Muscle layer of duodenum (tissue), 2 donors: ENCODE results near the gene BFSP2.

Source experiments
- H3K27ac ChIP-seq: one replicate; pipeline ENCODE4 v1.7.0; 2013; ENCODE audit warnings: mild to moderate bottlenecking, low read length
- H3K27me3 ChIP-seq: one replicate; pipeline ENCODE4 v1.7.0; 2013; ENCODE audit warnings: low read depth, mild to moderate bottlenecking, control low read depth, low read length
- H3K36me3 ChIP-seq, 2 donors: one replicate each; pipeline ENCODE4 v1.7.0; 2013; ENCODE audit warnings: low read length in 2 of 2, control low read depth in 1 of 2, mild to moderate bottlenecking in 1 of 2; ENCODE audit not compliant: insufficient read depth in 2 of 2, control insufficient read depth in 1 of 2
- H3K4me1 ChIP-seq, 2 donors: one replicate each; pipeline ENCODE4 v1.7.0; 2013; ENCODE audit warnings: low read length in 2 of 2, mild to moderate bottlenecking in 2 of 2, control low read depth in 1 of 2, moderate library complexity in 1 of 2; ENCODE audit not compliant: insufficient read depth in 2 of 2, control insufficient read depth in 1 of 2
- H3K4me3 ChIP-seq, 2 donors: one replicate each; pipeline ENCODE4 v1.7.0; 2013; ENCODE audit warnings: low read length in 2 of 2, low read depth in 1 of 2, mild to moderate bottlenecking in 1 of 2
- H3K9me3 ChIP-seq, 2 donors: one replicate each; pipeline ENCODE4 v1.7.0; 2013; ENCODE audit warnings: low read length in 2 of 2, control low read depth in 1 of 2, mild to moderate bottlenecking in 1 of 2; ENCODE audit not compliant: control insufficient read depth in 1 of 2
- donor health status: healthy.

BFSP2 gene

GRCh38 chr3:133369068-133369440 lies 30.8 kb upstream of the BFSP2 start:
- H3K27ac ChIP-seq: no peak overlapping the region
- H3K9me3 ChIP-seq: no peaks in the 10 kb centered on the region
- H3K4me3 ChIP-seq: no peak overlapping the region
- H3K27me3 ChIP-seq: no peaks in the 10 kb centered on the region
- no peaks in the 10 kb centered on the region for H3K36me3 ChIP-seq
- H3K4me1 ChIP-seq: no peaks in the 10 kb centered on the region

GRCh38 chr3:133371181-133371580 lies 28.7 kb upstream of the BFSP2 start:
- no peaks in the 10 kb centered on the region for H3K4me1 ChIP-seq
- no peak overlapping the region for H3K27ac ChIP-seq
- no peaks in the 10 kb centered on the region for H3K36me3 ChIP-seq
- H3K4me3 ChIP-seq: no peak overlapping the region
- H3K27me3 ChIP-seq: no peaks in the 10 kb centered on the region
- no peaks in the 10 kb centered on the region for H3K9me3 ChIP-seq

GRCh38 chr3:133371676-133372075 lies 28.2 kb upstream of the BFSP2 start:
- Histone ChIP-seq H3K9me3 (no peaks in the 10 kb centered on the region), H3K27ac (no peak overlapping the region), H3K36me3 (no peaks in the 10 kb centered on the region), H3K4me1 (no peaks in the 10 kb centered on the region), H3K27me3 (no peaks in the 10 kb centered on the region), H3K4me3 (no peak overlapping the region)

- Histone ChIP-seq H3K4me3 (no peak overlapping the region), H3K9me3 (no peaks in the 10 kb centered on the region), H3K27ac (no peak overlapping the region), H3K4me1 (no peaks in the 10 kb centered on the region), H3K36me3 (no peaks in the 10 kb centered on the region), H3K27me3 (no peaks in the 10 kb centered on the region)
These were observed 25.0 kb upstream of the BFSP2 start for GRCh38 chr3:133374708-133375402.

- Histone ChIP-seq H3K4me1 (no peaks in the 10 kb centered on the region), H3K9me3 (no peaks in the 10 kb centered on the region), H3K36me3 (no peaks in the 10 kb centered on the region), H3K27me3 (no peaks in the 10 kb centered on the region), H3K4me3 (no peak overlapping the region), H3K27ac (no peak overlapping the region)
These were observed 24.5 kb upstream of the BFSP2 start for GRCh38 chr3:133375403-133375745.

- no peaks in the 10 kb centered on the region for H3K36me3 ChIP-seq
- H3K27me3 ChIP-seq: no peaks in the 10 kb centered on the region
- H3K4me3 ChIP-seq: no peak overlapping the region
- no peaks in the 10 kb centered on the region for H3K4me1 ChIP-seq
- H3K27ac ChIP-seq: no peak overlapping the region
- H3K9me3 ChIP-seq: no peaks in the 10 kb centered on the region
These were observed 23.0 kb upstream of the BFSP2 start for GRCh38 chr3:133376810-133377209.

- H3K36me3 ChIP-seq: no peaks in the 10 kb centered on the region
- no peaks in the 10 kb centered on the region for H3K4me1 ChIP-seq
- no peak overlapping the region for H3K27ac ChIP-seq
- H3K9me3 ChIP-seq: no peaks in the 10 kb centered on the region
- no peaks in the 10 kb centered on the region for H3K27me3 ChIP-seq
- H3K4me3 ChIP-seq: no peak overlapping the region
These were observed 22.5 kb upstream of the BFSP2 start for GRCh38 chr3:133377396-133377795.

- H3K4me1 ChIP-seq: no peaks in the 10 kb centered on the region
- H3K9me3 ChIP-seq: no peaks in the 10 kb centered on the region
These were observed 19.9 kb upstream of the BFSP2 start for GRCh38 chr3:133379926-133380325.

GRCh38 chr3:133380481-133381225 lies 19.2 kb upstream of the BFSP2 start:
- Histone ChIP-seq H3K4me1 (no peaks in the 10 kb centered on the region), H3K36me3 (no peaks in the 10 kb centered on the region), H3K27ac (no peak overlapping the region), H3K27me3 (no peaks in the 10 kb centered on the region), H3K9me3 (no peaks in the 10 kb centered on the region), H3K4me3 (no peak overlapping the region)

More at GRCh38 chr3:133379926-133380325, 19.9 kb upstream of the BFSP2 start:
- Histone ChIP-seq H3K4me3 (no peak overlapping the region), H3K27me3 (no peaks in the 10 kb centered on the region), H3K27ac (no peak overlapping the region), H3K36me3 (no peaks in the 10 kb centered on the region)

- H3K4me3 ChIP-seq: no peak overlapping the region
- no peaks in the 10 kb centered on the region for H3K36me3 ChIP-seq
- H3K4me1 ChIP-seq: no peaks in the 10 kb centered on the region
- H3K9me3 ChIP-seq: no peaks in the 10 kb centered on the region
- no peaks in the 10 kb centered on the region for H3K27me3 ChIP-seq
- no peak overlapping the region for H3K27ac ChIP-seq
These were observed 18.3 kb upstream of the BFSP2 start for GRCh38 chr3:133381346-133382109.

GRCh38 chr3:133383175-133383574 lies 16.7 kb upstream of the BFSP2 start:
- Histone ChIP-seq H3K4me3 (no peak overlapping the region), H3K36me3 (no peaks in the 10 kb centered on the region), H3K27ac (no peak overlapping the region)

More at GRCh38 chr3:133383175-133383574, 16.7 kb upstream of the BFSP2 start:
- Histone ChIP-seq H3K9me3 (no peaks in the 10 kb centered on the region), H3K27me3 (no peaks in the 10 kb centered on the region), H3K4me1 (no peaks in the 10 kb centered on the region)
